Measurements from ENCODE around the gene FBLN5. TPM values are rescaled to one million over a fixed set of nuclear protein-coding genes. Genes with fewer than 3 reads are reported as not detected.
"Not testable (repeated sequence)": the region's sequence is repeated elsewhere in the genome, so short reads cannot be mapped to it uniquely, and the experiment has no call there.

The FBLN5 gene
- total RNA-seq, 1 experiment from 2014 or later: 2.4 TPM

DNA sequence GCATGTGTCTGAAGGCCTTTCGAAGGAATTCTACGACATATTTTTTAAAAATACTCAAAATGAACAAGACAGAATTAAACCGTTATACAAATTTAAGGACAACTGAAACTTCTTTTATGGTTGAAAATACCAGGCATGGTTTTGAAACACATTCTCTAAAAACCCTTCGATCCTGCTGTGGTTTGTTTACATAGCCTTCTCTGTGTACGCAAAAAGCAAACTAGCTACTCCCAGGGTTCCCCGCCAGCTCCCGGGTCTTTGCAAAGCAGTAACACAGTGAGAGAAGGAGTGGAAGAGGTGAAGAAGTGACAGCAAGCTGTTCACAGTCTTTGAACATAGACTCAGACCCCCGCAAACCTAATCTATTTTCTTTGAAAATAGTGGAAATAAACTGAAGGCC is 77.9 kb downstream of the FBLN5 start:
- no peak for DNase-seq (ENCODE audit: extremely low read depth, low read depth)

GRCh38 chr14:91867316-91867988 is 80.0 kb downstream of the FBLN5 start, which contains the start of gene TC2N:
Gene TC2N (minus strand): TSS chr14:91867536. CDS start chr14:91813769, 53,767 bp downstream.
- DNase-seq (ENCODE audit: extremely low read depth, low read depth): no peak

DNA sequence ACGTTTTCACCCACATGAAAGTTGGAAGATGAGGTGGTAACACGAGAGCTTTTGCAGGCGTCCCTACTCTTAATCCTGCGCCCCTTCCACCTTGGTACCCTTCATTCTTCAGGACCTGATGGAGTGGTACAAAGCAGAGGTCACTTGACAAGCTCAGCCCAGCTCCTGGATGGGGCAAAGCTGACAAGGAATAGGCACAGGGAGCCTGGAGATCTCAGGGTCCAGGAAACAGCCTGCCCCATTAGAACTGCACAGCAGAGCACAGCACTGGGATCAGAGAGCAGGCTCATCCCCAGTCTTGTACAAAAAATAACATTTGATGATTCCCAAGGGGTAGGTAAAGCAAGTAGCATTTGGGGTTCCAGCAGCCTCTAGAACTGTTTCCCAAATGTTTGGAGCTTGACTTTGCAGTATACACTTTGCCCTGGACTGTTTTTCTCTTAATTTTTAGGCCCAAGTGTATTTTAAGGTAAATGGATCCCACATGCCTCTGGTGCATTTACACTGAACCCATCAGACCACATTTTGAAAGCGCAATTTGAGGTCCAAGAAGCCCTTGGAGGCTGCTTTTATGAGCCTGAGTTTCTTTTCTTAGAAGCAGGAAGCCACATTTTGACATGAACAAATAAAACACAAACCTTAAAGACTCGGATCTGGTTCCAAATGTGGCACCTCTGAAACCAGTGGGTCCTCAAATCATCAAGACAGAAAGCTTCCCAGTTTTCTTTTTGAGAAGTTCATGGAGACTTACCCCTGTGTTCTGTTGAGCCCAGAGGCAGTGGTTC is 80.8 kb downstream of the FBLN5 start:
- DNase-seq (ENCODE audit: extremely low read depth, low read depth): no peak

DNA sequence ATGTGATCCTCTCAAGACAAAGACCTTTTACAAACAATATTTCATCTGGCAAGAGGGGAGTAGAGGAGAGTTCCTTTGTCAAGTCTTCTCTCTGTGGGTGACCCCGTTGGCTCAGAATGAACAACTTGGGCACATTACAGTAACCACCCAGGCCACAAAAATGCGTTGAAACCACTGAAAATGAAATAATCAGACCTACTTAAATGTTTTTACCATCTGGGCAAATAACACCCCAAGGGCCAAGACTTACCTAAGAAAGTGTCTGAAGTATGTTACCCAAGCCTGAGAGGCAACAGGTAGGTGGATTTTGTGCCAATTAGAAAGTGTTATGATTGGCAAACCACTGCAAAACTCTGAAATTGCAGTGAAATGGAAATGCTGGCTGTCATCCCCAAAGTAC is 81.4 kb downstream of the FBLN5 start:
- no peak for DNase-seq (ENCODE audit: extremely low read depth, low read depth)

DNA sequence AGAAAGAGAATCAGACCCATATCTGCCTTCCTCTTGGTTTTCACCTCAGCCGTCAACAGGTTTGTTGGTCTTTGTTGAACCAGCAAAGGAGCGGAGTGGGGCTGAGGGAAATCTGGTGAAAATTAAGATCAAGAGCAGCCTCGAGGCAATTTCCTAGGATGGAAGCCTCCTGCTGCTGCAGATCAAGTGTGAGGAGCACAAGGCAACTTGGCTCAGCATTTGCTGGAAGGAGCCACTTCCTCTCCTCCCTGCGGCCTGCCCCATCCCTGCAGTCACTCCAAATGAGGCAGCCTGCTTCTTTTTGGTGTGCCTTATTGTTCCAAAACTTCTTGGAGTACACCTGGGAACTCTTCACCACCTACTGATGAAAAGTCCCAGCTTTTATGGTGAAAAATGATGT is 85.1 kb downstream of the FBLN5 start:
- DNase-seq (ENCODE audit: extremely low read depth, low read depth): no peak

DNA sequence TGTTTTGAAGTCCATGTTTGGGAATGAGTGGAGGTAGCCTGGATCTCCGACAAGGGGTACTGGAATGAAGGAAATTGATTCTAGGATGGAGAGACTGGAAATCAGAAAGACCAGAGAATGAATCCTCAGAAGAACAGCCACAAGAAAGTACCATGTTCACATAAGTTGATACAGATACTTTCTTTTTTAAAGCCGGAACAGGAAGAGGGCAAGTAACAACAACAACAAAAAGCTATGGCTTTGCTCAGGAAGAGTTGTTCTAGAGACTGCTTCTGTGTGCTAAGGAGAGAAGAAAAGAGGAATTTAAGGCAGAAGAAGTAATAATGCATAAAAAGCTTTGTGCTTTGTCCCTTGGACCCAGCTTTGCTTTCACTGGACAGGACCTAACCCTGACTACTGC is 86.4 kb downstream of the FBLN5 start:
- no peak for DNase-seq (ENCODE audit: extremely low read depth, low read depth)

DNA sequence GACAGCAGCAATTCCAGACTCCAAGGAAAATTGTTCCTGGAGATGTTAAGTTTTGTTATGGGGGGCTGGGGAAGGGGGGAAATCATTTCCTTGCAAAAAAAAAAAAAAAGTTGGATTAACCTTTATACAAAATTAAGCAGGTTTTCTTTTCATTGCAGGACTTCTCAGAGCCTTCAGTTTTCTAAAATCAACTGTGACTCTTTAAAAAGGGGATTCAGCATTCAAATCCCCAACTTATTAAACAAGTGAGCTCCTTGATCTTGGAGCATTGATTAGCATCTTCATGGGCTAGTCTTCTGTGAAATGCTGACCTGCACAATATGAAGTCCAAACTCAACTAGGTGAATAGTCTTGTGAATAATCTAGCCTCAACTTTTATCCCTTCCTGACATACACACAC is 87.3 kb downstream of the FBLN5 start:
- no peak for DNase-seq (ENCODE audit: extremely low read depth, low read depth)

DNA sequence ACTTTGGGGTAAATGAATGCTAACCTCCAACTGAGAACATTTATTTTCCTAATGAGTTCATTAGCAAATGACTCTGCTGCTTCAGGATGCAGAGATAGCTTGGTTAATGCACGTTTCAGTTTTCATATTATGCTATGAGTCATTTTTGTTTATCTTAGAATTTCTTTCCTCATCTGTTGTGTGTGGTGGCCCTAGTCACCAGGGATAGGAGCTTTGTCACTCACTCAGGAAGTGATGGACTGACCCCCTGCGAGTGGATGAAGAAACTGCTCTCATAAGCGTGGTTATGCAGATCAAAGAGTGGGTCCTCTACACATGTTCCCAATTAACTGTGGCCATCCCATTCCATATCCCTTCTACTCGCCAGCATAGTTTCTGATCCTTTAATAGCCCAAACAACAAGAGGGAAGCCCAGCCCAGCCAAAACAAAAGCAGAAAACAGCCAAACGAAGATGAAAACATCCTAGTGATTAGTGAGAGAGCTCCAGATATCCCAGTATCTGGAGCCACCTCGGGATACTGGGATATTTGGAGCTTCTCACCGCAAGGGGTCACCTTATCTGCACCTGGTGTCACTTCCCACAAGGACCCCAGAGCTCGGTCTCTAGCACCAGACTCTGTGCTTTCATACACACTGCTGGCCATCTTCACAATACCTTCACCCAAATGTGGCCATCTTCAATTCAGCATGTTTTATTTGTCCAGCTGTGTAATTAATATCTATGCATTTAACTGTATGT is 88.8 kb downstream of the FBLN5 start:
- no peak for DNase-seq (ENCODE audit: extremely low read depth, low read depth)

GRCh38 chr14:91857614-91858013 is 89.9 kb downstream of the FBLN5 start:
- no peak for DNase-seq (ENCODE audit: extremely low read depth, low read depth)

- no peak for DNase-seq (ENCODE audit: extremely low read depth, low read depth)
Measured at GRCh38 chr14:91854327-91854934, 93.1 kb downstream of the FBLN5 start.

- no peak for DNase-seq (ENCODE audit: extremely low read depth, low read depth)
Measured at GRCh38 chr14:91851563-91851962, 95.9 kb downstream of the FBLN5 start.

DNA sequence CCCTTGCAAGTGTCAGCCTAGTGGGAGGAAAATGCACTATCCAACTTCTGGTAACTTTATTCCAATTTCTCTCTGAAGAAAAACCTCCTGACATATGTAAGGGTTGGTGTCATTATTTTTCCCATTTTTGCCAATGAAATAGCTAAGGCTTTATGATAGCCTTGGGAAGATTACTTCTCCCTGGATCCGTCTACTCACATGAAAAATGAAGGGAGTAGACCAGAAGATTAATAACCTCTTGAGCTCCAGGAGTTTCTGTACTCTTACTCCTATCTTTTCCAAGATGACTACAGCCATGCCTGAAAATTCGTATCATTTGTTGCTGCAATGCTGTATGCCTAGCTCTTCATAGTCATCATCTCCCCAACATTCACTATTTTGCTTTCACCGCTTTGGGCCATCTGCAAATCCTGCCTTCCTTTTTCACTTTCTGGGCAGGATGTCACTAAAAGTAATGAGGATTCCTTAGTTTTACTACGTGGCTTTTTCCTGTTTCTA is 98.9 kb downstream of the FBLN5 start:
- DNase-seq (ENCODE audit: extremely low read depth, low read depth): no peak

DNA sequence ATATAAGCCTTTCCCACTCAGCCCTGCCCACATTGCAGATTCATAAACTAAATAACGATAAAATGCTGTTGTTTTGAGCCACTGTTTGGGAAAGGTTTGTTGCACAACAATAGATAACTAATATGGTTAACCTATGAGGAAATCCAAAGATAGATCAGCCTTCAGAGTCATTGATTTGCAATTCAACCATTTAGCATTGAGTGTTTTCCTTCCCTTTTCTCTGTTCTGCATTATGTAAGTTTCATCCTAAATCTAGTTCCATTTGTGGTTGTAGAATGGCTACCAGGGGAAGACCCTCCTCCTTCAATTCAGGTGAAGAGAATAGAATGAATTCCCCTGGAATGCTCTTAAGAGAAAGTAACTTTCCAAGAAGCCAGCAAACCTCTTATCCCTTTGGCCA is 99.8 kb downstream of the FBLN5 start:
- no peak for DNase-seq (ENCODE audit: extremely low read depth, low read depth)

GRCh38 chr14:91845652-91846051 is 101.8 kb downstream of the FBLN5 start:
- DNase-seq (ENCODE audit: extremely low read depth, low read depth): no peak

GRCh38 chr14:91845056-91845455 is 102.4 kb downstream of the FBLN5 start:
- DNase-seq (ENCODE audit: extremely low read depth, low read depth): not testable (repeated sequence)

GRCh38 chr14:91844029-91844428 is 103.5 kb downstream of the FBLN5 start:
- DNase-seq (ENCODE audit: extremely low read depth, low read depth): no peak

GRCh38 chr14:91843437-91843836 is 104.1 kb downstream of the FBLN5 start:
- no peak for DNase-seq (ENCODE audit: extremely low read depth, low read depth)

DNA sequence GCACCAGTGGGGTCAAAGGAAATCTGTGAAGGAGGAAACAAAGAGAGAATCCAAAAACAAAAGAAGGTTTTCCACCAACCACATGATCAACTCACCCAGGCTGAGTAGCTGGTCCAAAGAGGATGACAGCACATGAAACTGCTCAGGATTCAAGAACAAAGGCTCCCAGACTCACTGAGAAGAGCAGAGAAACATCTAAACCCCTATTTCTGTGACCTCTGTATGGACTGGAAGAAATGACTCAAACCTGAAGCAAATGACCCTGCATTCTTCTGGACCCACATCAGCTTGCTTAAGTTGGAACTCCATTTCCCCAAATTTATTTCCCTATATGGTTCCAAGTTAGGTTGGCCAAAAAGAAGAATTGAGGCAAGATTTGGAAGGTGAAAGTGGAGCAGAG is 106.4 kb downstream of the FBLN5 start:
- no peak for DNase-seq (ENCODE audit: extremely low read depth, low read depth)

DNA sequence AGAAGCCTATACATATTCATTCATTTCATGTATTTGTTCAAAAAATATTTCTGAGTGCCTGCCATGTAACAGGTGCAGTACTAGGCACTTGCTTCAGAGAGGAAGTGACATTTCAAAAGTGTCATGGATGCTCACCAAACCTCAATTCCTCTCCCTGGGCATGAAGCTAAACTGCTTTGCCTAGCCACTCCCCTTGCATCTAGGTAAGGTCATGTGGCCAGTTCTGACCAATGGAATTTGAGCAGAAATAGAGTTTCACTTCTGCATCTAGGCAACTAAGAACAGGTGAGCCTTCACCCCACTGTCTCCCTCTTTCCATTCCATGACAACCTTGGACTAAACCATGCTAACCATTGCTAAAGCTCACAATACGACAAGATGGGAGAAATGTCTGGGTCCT is 107.7 kb downstream of the FBLN5 start:
- DNase-seq (ENCODE audit: extremely low read depth, low read depth): no peak

DNA sequence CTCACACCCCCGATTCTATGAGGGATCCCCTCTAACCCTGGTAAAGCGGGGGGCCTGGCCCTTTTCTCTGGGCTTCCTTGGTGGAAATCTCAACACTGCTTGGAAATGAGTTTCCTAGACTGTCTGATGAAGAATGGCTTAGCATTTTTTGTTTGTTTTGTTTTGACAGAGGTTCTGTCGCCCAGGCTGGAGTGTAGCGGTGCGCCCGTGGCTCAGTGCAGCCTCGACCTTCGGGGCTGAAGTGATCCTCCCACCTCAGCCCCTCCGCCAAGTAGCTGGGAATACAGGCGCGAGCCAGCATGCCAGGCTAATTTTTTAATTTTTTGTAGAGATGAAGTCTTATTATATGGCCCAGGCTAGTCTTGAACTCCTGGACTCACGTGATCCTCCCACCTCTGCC is 110.4 kb downstream of the FBLN5 start:
- no peak for DNase-seq (ENCODE audit: extremely low read depth, low read depth)
